Erythroblast (primary cell): Measurements from ENCODE around the gene WASHC1.
"Not testable (repeated sequence)": the region's sequence is repeated elsewhere in the genome, so short reads cannot be mapped to it uniquely, and the experiment has no call there.

ENCODE experiments used
- GATA1 ChIP-seq: IDR thresholded peaks from 2 replicates; pipeline ENCODE4 v1.6.1; 2011; ENCODE audit warnings: low read depth, mild to moderate bottlenecking, control low read depth, low read length, moderate library complexity
- POLR2A ChIP-seq: IDR thresholded peaks from 2 replicates; pipeline ENCODE4 v1.6.1; 2011; ENCODE audit warnings: mild to moderate bottlenecking, low read length

DNA sequence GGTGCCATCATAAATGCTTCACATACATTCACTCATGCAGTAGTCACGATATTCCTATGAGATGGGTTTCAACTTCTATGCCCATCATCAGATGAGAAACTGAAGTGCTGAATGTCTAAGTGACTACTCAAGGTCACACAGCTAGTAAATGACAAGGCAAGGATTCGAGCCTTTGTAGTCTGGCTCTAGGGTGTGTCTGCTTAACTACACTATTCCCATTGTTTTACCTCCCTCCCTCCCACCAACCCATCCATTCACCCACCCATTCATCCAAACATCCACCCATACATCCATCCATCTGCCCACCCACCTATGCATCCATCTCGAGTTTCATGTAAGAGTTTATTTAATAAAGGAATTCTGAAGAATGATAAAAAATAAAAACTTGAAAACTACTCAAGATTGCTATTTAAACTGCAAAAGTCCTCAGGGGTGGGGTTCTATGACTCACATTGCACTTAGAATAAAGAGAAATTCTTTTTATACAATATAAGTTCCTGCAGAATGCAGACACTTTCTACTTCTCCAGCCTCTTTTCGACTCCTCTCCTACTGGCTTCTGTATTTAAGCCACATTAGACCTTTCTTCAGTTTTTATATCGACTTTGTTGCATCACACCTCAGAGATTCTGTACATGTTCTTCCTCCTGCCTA lies 19.1 kb upstream of the WASHC1 start:
- not testable (repeated sequence) for TF ChIP-seq POLR2A, GATA1
